AG08395 (cell line): ENCODE data around the gene SORBS1.
A peak's percentile ranks its signal among the peaks of the same experiment; 100 is the strongest.

Experiments
- DNase-seq: peaks from one replicate; pipeline ENCODE4 v3.0.0; 2012; ENCODE audit warnings: mixed read lengths, low spot score

Gene SORBS1

DNA sequence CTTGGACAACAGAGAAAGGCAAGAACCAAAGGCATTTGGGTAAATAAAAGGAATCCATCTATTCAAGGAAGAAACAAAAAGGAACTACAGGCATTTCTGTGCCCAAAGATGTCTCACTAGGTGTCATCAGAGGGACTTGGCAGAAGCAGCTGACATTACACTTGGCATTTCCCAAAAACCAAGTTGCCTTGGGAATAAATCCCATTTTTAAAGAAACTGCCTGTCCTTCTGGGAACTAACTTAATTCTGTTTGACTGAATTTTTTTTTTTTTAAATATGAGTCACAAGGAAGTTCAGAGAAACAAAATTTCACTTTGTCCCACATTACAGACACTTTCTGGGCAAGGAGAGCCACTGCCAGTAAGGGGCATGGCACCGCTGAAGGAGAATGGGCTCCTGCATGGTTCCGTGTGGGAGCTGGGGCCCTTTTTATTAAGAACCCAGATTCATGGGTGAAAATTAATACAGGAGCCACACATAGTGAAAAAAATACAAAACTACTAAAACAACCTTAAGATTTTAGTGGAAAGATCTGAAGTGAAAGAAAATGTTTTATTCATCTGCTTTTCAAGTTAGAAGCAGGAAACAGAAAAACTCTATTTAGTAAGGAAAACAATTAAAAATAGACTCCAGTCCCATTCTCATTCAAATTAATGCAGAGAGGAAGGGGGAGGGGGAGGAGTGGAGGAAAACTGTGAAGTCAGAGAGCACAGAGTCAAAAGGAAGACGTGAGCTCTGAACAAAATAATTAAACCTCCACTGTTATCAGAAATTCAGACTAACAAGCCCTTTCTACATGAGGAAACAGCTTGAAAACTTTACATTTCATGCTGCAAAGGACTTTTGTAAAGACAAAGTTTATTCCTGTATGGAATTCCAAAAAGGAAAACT lies 151.9 kb downstream of the SORBS1 start:
- DNase-seq, result no peak

DNA sequence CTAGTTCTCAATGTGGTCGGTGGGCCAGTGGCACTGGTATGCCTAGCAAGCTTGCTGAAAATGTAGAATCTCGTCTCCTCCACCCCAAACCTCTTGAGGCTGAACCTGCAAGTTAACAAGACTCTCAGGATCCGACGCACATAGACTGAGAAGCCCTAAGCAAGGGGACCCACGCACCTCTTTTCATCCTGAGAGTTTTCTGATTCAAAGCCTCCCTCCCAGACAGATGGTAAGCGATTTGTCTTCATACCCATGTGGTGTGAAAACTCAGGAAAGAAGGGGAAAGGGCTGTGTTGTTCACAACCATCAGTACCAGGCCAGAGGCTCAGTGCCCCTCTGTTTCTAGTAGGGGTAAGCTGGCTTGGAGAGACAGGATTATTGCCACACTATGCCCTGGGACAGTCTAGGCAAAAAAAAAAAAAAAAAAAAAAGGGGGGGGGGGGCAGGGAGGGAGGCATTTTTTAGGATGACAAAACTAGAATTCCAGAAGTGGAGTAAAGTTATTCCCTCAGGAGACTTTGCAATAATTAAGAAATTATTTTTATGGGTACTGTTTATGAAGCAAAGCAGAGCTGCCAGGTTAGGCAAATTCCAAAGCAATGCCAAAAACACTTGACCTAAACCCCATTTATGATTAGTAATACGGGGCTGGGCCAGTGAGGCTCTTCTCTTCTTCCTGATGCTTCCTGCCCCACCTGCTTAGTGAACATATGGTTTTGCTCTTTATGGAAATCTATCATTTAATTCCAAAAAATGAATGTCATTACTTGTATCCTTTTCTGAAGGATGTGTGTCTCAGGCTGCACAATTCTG lies 152.8 kb downstream of the SORBS1 start:
- no peak for DNase-seq

DNA sequence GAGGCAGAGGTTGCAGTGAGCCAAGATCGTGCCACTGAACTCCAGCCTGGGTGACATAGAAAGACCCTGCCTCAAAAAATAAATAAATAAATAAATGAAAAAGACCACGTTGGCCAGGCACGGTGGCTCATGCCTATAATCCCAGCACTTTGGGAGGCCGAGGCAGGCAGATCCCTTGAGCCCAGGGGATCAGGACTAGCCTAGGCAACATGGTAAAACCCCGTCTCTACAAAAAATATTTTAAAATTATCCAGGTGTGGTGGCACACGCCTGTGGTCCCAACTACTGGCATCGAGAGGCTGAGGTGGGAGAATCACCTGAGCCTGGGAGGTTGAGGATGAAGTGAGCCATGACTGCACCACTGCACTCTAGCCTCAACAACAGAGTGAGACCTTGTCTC lies 153.6 kb downstream of the SORBS1 start:
- no peak for DNase-seq

DNA sequence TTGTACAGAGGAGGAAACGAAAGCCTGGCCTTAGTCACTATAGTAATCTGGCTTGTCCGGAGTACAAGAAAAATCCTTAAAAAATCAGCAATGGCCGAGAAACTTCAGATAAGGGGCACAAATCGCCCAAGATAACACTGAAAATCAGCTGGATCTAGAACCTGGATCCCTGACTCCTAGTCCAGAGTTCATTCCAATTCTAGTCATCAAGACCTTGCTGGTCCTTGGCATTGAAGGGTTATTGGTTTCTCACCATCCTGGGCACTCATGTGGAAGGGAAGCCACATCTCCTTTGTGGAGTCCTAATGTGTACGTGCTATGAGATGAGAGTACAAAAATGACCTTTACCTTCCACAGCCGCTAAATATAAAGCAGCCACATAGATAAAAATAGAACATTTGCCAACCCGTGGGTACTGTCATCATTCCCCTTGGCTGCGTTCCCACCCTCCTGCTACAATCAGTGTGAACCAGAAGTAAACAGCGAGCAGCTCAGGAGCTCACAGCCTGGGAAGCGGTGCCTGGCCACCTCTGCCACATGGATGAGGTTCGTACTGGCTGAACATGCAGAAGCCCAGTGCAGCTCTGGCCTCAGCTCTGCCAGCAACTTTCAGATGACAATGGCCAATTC lies 154.4 kb downstream of the SORBS1 start:
- no peak for DNase-seq

DNA sequence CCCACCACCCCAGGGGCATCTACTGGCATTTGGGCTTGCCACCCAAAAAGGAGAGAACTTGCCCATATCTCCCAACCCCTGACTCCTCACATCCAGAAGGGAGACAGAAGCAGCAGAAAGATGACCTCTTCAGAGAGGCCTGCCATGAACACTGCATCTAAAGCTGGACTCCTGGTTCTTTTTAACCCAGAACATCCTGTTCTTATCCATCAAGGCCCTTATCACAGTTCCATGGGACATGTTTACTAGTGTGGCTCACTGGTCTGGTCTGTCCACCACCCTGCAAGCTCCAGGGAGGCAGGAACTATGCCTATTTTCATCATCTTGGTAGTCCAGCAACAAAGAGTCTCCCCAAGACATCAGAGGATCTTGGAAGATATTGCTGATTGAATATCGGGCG lies 155.5 kb downstream of the SORBS1 start:
- DNase-seq, result no peak

DNA sequence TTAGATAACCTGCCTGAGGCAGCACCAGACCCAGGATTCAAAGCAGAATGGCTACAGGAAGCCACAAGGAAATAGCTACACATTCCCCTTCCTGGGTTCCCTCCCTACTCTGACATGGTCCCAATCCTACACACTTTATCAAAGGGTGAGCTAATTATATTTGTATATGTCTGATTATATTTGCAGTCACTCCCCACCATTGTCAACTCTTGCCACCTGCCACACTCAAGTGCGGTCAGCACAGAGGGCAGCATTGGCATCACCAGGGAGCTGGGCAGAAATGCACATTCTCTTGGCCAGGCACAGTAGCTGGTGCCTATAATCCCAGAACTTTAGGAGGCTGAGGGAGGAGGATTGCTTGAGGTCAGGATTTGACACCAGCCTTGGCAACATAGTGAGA lies 156.3 kb downstream of the SORBS1 start:
- no peak for DNase-seq

DNA sequence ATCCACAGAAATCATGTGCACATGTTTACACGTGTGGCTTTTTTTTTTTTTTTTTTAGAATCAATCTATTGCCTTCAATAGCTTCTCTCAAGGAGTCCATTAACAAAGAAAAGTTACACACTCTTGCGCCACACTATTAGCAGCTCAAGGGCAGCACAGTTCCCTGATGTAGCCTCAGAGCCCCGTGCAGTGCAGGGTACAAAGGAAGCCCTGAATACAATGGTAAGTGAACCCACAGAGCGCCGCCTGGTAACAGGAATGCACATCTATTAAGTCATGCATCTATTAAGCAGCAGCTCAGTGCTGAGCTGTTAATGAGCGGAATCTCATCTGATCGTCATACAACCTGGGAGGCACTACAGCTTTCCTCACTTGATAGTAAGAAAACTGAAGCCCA lies 156.7 kb downstream of the SORBS1 start:
- DNase-seq, result no peak

DNA sequence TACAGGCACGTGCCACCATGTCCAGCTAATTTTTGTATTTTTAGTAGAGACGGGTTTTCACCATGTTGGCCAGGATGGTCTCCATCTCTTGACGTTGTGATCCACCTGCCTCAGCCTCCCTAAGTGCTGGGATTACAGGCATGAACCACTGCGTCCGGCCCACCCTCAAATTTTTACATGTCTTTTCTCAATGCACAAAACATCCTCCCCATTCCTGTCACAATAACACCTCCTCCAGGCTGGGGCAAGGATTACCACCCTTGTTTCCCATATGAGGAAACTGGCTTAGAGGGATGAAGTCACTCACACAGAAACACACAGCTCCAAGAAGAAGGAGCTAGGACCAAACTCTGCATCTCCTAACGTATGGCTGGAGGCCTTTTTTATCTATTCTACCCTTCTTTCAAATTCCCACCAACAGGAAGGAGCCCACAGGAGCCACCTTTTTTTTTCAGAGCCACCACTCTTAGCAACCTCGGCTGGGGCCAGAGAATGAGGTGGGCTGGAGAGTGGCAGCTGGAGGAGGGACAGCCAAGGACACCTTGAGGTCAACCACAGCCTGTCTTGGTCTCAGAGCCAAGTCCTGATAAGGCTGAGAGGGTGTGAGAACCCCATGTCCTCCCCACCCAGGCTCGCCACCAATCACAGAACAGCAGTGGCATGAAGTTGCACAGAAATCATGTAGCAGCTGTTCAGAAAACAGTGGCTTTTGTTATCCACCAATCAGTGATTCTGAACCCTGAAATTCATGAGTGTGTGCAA lies 157.3 kb downstream of the SORBS1 start:
- DNase-seq, result no peak

DNA sequence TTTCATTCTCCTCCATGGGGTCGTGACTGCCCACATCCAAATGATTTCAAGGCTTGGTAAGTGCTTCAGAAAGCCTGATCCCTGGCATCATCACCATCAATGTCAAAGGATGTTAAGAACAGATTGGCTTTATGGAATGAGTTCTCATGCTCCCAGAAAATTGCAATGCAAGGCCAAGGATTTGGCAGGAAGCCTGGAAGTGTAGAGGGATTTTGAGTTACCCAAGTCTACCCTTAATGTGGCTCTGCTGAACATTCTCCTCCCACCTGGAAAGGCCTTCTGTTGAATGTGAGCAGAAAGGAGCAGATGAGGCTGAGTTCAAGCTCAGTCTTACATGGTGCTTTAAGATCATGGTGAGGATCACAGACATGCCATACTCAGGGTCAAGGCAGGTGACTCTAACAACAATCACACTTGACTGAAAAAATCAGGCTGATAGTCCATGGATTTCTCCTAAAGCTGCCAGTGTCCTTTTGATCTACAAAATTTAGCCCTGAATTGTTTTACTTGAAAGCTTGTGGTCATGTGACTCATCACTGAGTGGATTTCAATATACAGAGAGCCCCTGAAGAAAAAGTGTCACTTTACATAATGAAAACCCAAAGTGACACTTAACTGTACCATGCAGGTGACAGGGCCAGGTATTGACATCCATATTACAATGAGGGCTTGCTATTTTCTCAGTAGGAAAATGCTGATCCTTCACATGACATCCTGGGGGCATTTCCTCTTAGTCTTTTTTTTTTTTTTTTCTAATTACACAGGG lies 159.3 kb downstream of the SORBS1 start:
- no peak for DNase-seq

DNA sequence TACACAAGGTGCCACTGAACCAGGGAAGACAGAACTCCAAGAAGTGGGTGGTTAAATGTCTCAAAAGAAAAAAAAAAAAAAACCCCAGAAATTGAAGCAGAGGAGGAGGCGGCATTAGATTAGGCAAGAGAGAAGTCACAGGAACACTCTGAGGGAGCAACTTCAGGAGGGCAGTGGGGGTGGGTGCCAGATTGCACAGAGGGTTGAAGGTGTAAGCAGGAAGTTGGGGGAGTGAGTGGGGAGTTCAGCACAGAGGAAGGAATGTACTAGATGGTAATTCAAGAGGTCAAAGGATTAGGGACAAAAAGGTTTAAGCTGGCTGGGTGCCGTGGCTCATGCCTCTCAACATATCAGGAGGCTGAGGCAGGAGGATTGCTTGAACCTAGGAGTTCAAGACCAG lies 160.4 kb downstream of the SORBS1 start:
- DNase-seq, result no peak

DNA sequence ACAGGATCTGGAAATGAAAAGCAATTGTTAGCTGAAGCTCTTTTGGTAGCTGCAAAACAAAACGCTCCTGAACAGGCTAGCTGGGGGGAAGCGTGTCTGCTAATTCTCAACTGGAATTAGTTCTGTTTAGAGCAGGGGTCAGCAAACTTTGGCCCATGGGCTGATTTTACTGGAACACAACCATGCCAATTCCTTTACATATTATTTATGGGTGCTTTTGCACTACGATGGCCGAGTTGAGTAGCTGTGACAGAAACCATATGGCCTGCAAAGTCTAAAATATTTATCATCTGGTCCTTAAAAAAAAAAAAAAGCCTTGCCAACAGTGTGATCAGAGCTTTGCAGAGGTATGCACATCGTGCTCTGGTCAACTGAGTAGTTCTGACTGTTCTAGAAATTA lies 162.0 kb downstream of the SORBS1 start:
- DNase-seq, result no peak

DNA sequence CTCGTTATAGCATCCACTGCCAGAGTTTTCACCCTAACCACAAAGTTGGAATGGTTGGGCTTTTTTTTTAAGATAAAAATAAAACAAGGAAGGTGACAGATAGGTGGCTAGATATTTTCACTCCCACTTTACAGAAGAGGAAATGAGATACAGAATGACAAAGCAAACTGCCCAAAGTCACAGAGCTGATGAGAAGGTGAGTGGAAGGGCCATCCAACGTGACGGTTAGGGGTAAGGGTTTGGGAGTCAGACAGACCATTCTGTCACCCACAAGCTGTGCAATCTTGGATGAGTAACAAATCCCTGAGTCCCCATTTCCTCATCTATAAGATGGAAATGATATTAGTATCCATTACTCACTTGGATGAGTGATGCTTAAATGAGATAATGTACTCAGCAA lies 163.4 kb downstream of the SORBS1 start:
- no peak for DNase-seq

DNA sequence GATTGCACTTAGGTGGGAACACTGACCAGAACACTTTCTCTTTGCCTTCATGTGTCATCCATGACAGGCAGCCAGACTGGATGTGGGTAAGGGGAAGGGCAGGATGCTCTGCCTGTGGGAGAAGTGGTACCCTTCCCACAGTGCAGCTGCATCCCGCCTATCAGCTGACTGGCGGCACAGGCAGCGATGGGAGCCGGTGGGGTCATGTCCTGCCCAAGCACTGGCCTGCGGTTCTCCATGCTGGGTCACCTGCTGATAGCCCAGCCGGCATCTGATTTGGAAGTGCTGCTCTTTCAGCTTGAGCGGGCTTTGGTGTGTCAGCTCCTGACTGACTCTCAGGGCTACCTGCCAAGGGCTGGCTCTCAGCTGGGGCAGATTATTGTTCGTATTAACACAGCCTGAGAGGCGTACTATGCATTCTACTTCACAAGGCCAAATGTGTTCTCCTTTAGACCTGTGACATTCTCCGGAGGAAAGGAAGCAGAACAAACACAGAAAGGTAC lies 165.2 kb downstream of the SORBS1 start:
- no peak for DNase-seq

DNA sequence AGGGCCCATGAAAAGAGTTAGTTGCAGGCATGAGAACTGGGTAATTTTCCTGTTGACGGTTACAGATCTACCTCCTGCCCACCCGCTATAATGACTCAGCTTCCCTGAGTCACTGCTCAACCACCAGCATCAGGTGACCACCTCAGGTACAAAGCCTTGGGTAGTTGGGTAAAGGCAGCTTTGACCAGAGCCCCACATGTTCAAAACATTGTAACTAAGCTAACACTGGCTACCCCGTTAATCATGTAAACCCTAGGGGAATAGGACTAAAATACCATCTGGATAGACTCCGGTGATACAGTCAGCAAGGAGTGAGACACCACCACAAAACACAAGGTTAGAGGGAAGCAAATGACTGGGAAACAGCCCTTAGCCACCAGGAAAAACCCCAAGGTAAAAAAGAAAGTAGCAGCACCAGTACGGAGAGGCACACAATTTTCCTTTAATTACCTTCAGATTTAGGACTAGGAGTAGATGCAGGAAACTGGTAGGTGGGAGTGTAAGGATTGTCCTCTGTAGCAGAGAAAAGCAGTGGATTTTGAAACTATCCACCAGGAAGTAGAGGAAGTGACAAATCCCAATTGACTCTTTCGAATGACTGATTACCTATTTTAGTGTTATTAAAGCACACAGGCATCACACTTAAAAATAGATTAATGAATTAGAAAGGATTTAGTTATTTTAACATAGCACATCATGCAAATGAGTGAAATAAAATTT lies 166.8 kb downstream of the SORBS1 start:
- DNase-seq, result no peak

DNA sequence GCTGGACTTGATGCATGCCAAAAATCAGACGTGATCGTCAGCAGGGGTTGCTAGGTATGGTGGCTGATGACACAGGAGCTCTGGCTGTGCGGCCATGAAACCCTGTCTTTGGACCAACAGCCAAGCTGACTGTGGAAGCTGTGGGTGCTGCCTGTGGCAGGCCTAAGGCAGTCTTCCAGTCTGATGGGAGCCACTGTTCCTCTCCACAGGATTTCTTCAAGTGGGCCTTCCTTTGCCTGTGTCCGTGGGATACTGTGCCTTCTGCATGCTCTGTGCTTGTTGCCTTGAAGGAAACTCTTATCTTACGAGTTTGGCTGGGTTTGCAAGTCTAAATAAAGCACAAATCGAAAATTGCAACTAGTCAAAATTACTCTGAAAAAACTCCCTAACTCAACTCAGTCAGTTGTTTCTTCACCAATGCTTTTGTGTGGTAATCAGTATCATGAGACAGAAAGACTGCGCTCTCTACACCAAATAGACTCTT lies 168.4 kb downstream of the SORBS1 start:
- DNase-seq, result no peak

DNA sequence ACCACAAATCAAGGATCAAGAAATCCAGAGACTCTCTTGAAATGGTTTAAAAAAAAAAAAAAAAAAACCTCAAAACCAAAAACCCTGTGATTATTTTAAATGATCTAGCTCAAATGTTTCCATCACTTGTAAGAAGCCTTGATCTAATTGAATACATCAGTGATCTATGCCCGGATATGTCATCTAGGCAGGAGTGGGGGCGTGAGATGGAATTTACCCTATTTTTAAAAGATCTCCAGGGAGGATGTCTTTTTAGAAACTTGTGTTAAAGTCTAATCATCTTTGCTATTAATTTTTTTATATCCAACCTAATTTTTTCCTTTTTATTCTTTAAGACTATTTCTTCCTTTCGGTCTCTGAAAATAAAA lies 169.0 kb downstream of the SORBS1 start:
- no peak for DNase-seq

DNA sequence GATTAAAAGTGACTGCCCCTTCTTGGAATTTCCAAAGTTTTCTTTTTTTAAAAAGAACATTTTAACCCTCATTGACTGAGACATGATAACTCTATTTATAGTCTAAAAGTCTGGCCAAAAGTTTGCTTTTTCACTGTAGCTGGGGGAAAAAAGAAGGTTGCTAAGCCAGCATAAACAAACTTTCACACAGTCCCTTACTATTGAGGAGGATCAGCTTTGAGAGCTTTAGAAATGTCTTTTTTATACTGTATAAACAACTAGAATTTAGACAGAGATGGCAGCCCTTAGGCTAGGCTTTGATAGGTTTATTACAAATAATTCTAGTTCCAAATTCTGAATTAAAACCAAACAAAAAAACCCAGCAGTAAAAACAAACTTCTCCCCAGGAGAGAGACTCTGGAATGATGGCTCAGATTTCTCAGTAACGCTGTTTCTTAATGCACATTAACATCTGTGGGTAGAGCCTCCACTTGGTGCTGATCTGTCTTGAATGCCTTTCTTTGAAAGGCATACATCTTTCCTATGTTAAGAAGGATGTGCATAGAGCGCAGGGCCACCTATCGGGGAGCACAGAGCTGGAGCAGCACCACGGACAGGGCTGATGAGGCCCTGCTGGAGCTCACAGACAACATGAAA lies 169.5 kb downstream of the SORBS1 start:
- peak; percentile 44 for DNase-seq

DNA sequence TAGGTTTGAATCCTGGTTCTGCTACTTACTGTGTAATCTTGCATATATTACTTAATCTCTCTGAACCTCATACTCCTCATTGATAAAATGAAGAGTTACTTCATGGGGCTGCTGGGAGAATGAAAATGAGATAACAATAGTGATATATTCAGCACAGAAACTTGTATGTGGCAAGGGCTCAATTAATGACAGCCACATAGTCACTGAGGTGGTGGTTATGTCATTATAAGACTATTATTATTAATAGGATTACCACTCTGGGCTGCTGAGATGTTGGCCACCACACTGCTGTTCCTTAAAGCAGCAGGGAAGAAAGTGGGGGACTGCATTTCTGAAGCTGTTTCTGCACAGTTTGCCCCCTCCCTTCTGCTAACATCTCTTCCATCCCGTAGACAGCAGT lies 170.0 kb downstream of the SORBS1 start:
- no peak for DNase-seq

DNA sequence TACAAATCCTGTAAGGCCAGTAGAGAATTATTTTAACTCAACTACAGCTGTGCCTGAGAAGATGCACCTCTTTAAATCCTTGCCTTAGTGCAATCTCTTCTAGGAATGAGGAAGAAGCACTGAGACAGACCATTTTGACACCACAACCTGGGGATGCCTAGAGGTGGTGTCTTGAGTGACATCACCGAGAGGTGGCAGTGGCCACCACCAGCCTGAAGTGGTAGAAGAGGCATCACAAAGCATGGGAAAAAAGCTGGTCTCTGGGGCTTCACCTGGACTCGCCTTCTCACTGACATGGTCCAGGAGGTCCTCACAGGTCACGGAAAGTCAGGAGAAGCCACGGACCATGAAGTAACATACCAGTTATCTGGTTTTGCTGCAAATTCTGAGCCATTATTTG lies 171.2 kb downstream of the SORBS1 start:
- no peak for DNase-seq

DNA sequence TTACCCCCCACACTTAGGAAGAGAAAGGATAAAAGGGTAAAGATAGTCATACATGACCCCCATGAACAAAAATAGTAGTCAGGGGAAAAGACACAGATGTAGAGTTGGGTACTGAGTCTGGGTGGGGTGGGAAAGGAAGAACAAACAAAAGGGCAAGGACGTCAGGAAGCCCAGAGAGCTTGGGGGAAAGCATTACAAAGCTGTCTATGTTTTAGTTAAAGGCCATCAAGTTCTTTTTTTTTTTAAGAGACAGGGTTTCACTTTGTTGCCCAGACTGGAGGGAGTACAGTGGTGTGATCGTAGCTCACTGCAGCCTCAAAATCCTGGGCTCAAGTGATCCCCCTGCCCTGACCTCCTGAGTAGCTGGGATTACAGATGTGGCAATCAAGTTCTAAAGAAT lies 172.0 kb downstream of the SORBS1 start:
- DNase-seq, result no peak
